Activated naive CD4-positive, alpha-beta T cell treated with anti-CD3 and anti-CD28 coated beads for 36 hours (primary cell): ENCODE data around the gene PPARD. TPM values are rescaled to one million over a fixed set of nuclear protein-coding genes. Genes with fewer than 3 reads are reported as not detected.
"Not testable (repeated sequence)": the region's sequence is repeated elsewhere in the genome, so short reads cannot be mapped to it uniquely, and the experiment has no call there.

Experiments
- CTCF ChIA-PET: fragments of 350-600 bp; sonication (Branson Sonifier 250); formaldehyde crosslinking; loops from one replicate; lab custom pipeline; 2021; ENCODE audit warnings: antibody characterized with exemption; lab: Charles Lee
- DNase-seq: peaks from one replicate; pipeline ENCODE4 v3.0.0-alpha.2; 2020
- H3K27ac Mint-ChIP-seq: one replicate; pipeline ENCODE4 v1.8.0; 2021; ENCODE audit warnings: mild to moderate bottlenecking, mixed read lengths
- H3K27me3 Mint-ChIP-seq: one replicate; pipeline ENCODE4 v1.8.0; 2021; ENCODE audit warnings: low read depth, mixed read lengths
- H3K36me3 Mint-ChIP-seq: one replicate; pipeline ENCODE4 v1.8.0; 2021; ENCODE audit warnings: low read depth, mixed read lengths
- H3K4me1 Mint-ChIP-seq: one replicate; pipeline ENCODE4 v1.8.0; 2021; ENCODE audit warnings: low read depth, mixed read lengths
- H3K4me3 Mint-ChIP-seq: one replicate; pipeline ENCODE4 v1.8.0; 2021; ENCODE audit warnings: mild to moderate bottlenecking, moderate library complexity, mixed read lengths
- H3K9me3 Mint-ChIP-seq: one replicate; pipeline ENCODE4 v1.8.0; 2021; ENCODE audit warnings: mixed read lengths
- intact Hi-C: fragments of 100-400 bp; cut with micrococcal nuclease; formaldehyde crosslinking; loops from one replicate; pipeline ENCODE4 v1.15.1; 2023
- total RNA-seq, 2 experiments: library from RNA; stranded (reverse); gene quantifications; one replicate each; pipeline ENCODE4 v1.2.3, GENCODE V29; 2021

Gene PPARD
- total RNA-seq, 2 experiments from 2014 or later: 10.8 to 11.2 TPM

GRCh38 chr6:35426074-35426473, 83.7 kb downstream of the PPARD start:
- no peaks in the 10 kb centered on the region for H3K27me3 Mint-ChIP-seq
- no peak for DNase-seq
- CTCF ChIA-PET: interaction anchor here (2.8 kb wide), 1 partner anchor 23 kb away, joined by 8 read pairs; no protein-coding TSS in a partner anchor
- H3K9me3 Mint-ChIP-seq: peaks cover 16% of the 10 kb centered on the region
- H3K36me3 Mint-ChIP-seq: peaks cover 28% of the 10 kb centered on the region
- H3K4me1 Mint-ChIP-seq: no peaks in the 10 kb centered on the region
- intact Hi-C loops: no loop called here
- H3K27ac Mint-ChIP-seq: no peak overlapping the region
- no peak overlapping the region for H3K4me3 Mint-ChIP-seq

GRCh38 chr6:35427435-35427834, 85.1 kb downstream of the PPARD start:
- Mint-ChIP-seq H3K4me1 (no peaks in the 10 kb centered on the region), H3K27ac (no peak overlapping the region), H3K4me3 (no peak overlapping the region), H3K9me3 (peaks cover 16% of the 10 kb centered on the region), H3K36me3 (peaks cover 28% of the 10 kb centered on the region), H3K27me3 (no peaks in the 10 kb centered on the region)
- CTCF ChIA-PET: interaction anchor here (0.8 to 2.8 kb wide), 3 partner anchors 9 to 220 kb away, joined by 3 to 8 read pairs (median 3); no protein-coding TSS in a partner anchor
- intact Hi-C loops: no loop called here
- DNase-seq: no peak

- intact Hi-C loops: no loop called here
- H3K36me3 Mint-ChIP-seq: peaks cover 28% of the 10 kb centered on the region
- H3K4me1 Mint-ChIP-seq: no peaks in the 10 kb centered on the region
- H3K9me3 Mint-ChIP-seq: peaks cover 16% of the 10 kb centered on the region
- no peaks in the 10 kb centered on the region for H3K27me3 Mint-ChIP-seq
- DNase-seq: no peak
- no peak overlapping the region for H3K4me3 Mint-ChIP-seq
- CTCF ChIA-PET: interaction anchor here (0.8 to 2.8 kb wide), 3 partner anchors 9 to 220 kb away, joined by 3 to 8 read pairs (median 3); no protein-coding TSS in a partner anchor
- no peak overlapping the region for H3K27ac Mint-ChIP-seq
Observed at GRCh38 chr6:35427851-35428321, 85.5 kb downstream of the PPARD start.

GRCh38 chr6:35428421-35429149, 86.2 kb downstream of the PPARD start:
- CTCF ChIA-PET: interaction anchor here (0.5 to 2.8 kb wide), 2 partner anchors 12 to 20 kb away, joined by 6 to 8 read pairs; no protein-coding TSS in a partner anchor
- intact Hi-C loops: no loop called here
- no peaks in the 10 kb centered on the region for H3K27me3 Mint-ChIP-seq
- H3K4me3 Mint-ChIP-seq: no peak overlapping the region
- peaks cover 28% of the 10 kb centered on the region for H3K36me3 Mint-ChIP-seq
- H3K27ac Mint-ChIP-seq: no peak overlapping the region
- DNase-seq: no peak
- peaks cover 16% of the 10 kb centered on the region for H3K9me3 Mint-ChIP-seq
- H3K4me1 Mint-ChIP-seq: no peaks in the 10 kb centered on the region

GRCh38 chr6:35429463-35429862, 87.1 kb downstream of the PPARD start:
- Mint-ChIP-seq H3K27ac (no peak overlapping the region), H3K4me3 (no peak overlapping the region), H3K4me1 (no peaks in the 10 kb centered on the region), H3K36me3 (peaks cover 28% of the 10 kb centered on the region), H3K9me3 (peaks cover 16% of the 10 kb centered on the region), H3K27me3 (no peaks in the 10 kb centered on the region)
- intact Hi-C loops: no loop called here
- CTCF ChIA-PET: interaction anchor here (1.6 kb wide), 1 partner anchor 20 kb away, joined by 3 read pairs; no protein-coding TSS in a partner anchor
- DNase-seq: no peak

- no peak for DNase-seq
- Mint-ChIP-seq H3K4me1 (no peaks in the 10 kb centered on the region), H3K27me3 (no peaks in the 10 kb centered on the region), H3K27ac (no peak overlapping the region), H3K36me3 (peaks cover 14% of the 10 kb centered on the region), H3K4me3 (no peak overlapping the region), H3K9me3 (peaks cover 16% of the 10 kb centered on the region)
- intact Hi-C loops: no loop called here
- CTCF ChIA-PET: interaction anchor here (1.0 kb wide), 1 partner anchor 135 kb away, joined by 4 read pairs; the partner anchor contains the start of gene DEF6
Observed at GRCh38 chr6:35432291-35432690, 89.9 kb downstream of the PPARD start.

- intact Hi-C loops, H3K27ac Mint-ChIP-seq, H3K4me3 Mint-ChIP-seq, H3K4me1 Mint-ChIP-seq, CTCF ChIA-PET, DNase-seq, H3K27me3 Mint-ChIP-seq: not testable (repeated sequence)
- Mint-ChIP-seq H3K9me3 (peaks cover 16% of the 10 kb centered on the region), H3K36me3 (peaks cover 10% of the 10 kb centered on the region)
Observed at GRCh38 chr6:35432702-35433101, 90.3 kb downstream of the PPARD start.

- H3K9me3 Mint-ChIP-seq: no peaks in the 10 kb centered on the region
- no peaks in the 10 kb centered on the region for H3K27me3 Mint-ChIP-seq
- no peaks in the 10 kb centered on the region for H3K36me3 Mint-ChIP-seq
- no peak overlapping the region for H3K4me3 Mint-ChIP-seq
- DNase-seq: no peak
- no peaks in the 10 kb centered on the region for H3K4me1 Mint-ChIP-seq
- H3K27ac Mint-ChIP-seq: no peak overlapping the region
- CTCF ChIA-PET: interaction anchor here (1.4 kb wide), 1 partner anchor 14 kb away, joined by 3 read pairs; no protein-coding TSS in a partner anchor
- intact Hi-C loops: no loop called here
Observed at GRCh38 chr6:35435074-35435837, 92.9 kb downstream of the PPARD start.

GRCh38 chr6:35436071-35436857, 93.9 kb downstream of the PPARD start:
- no peak overlapping the region for H3K4me3 Mint-ChIP-seq

GRCh38 chr6:35438378-35439065, 96.2 kb downstream of the PPARD start:
- H3K4me3 Mint-ChIP-seq, H3K27ac Mint-ChIP-seq, H3K27me3 Mint-ChIP-seq, H3K36me3 Mint-ChIP-seq, intact Hi-C loops, DNase-seq, H3K9me3 Mint-ChIP-seq, H3K4me1 Mint-ChIP-seq: not testable (repeated sequence)
- CTCF ChIA-PET: interaction anchor here (0.6 to 2.4 kb wide), 3 partner anchors 11 to 605 kb away, joined by 3 to 6 read pairs (median 4); no protein-coding TSS in a partner anchor

More at GRCh38 chr6:35436071-35436857, 93.9 kb downstream of the PPARD start:
- Mint-ChIP-seq H3K4me1 (no peaks in the 10 kb centered on the region), H3K36me3 (no peaks in the 10 kb centered on the region), H3K9me3 (no peaks in the 10 kb centered on the region), H3K27ac (no peak overlapping the region), H3K27me3 (no peaks in the 10 kb centered on the region)
- no peak for DNase-seq
- intact Hi-C loops: no loop called here
- CTCF ChIA-PET: interaction anchor here (0.6 to 1.0 kb wide), 2 partner anchors 15 to 94 kb away, joined by 3 to 5 read pairs; partner anchors contain the start of gene PPARD

- intact Hi-C loops: no loop called here
- no peak overlapping the region for H3K27ac Mint-ChIP-seq
- no peak overlapping the region for H3K4me3 Mint-ChIP-seq
- H3K36me3 Mint-ChIP-seq: no peaks in the 10 kb centered on the region
- CTCF ChIA-PET: interaction anchor here (1.7 to 2.4 kb wide), 2 partner anchors 10 to 93 kb away, joined by 4 to 6 read pairs; no protein-coding TSS in a partner anchor
- DNase-seq: no peak
- no peaks in the 10 kb centered on the region for H3K27me3 Mint-ChIP-seq
- no peaks in the 10 kb centered on the region for H3K4me1 Mint-ChIP-seq
- H3K9me3 Mint-ChIP-seq: no peaks in the 10 kb centered on the region
Observed at GRCh38 chr6:35439308-35439707, 97.0 kb downstream of the PPARD start.
